WTC11 (cell line): ENCODE data around the gene TMEM59L. TPM values are rescaled to one million over a fixed set of nuclear protein-coding genes. Genes with fewer than 3 reads are reported as not detected.

Experiments
- ATAC-seq: fragments of 200-7000 bp; cut with Tn5 transposase; 2 replicates; pipeline ENCODE4 v1.10.0; 2021; ENCODE audit warnings: mild to moderate bottlenecking, moderate library complexity
- CTCF ChIA-PET: fragments of 300-600 bp; sonication (Branson Sonifier 250); formaldehyde crosslinking; loops from one replicate; lab custom pipeline; 2021; ENCODE audit warnings: antibody characterized with exemption; lab: Charles Lee
- POLR2A ChIA-PET: fragments of 350-600 bp; sonication (Branson Sonifier 250); formaldehyde crosslinking; loops from one replicate; lab custom pipeline; 2021; ENCODE audit warnings: antibody characterized with exemption; lab: Charles Lee
- DNase-seq: peaks from one replicate; pipeline ENCODE4 v3.0.0; 2021; ENCODE audit warnings: low spot score
- H3K27ac Mint-ChIP-seq: 2 replicates; pipeline ENCODE4 v1.8.0; 2021; ENCODE audit warnings: mixed read lengths
- H3K27me3 Mint-ChIP-seq: 2 replicates; pipeline ENCODE4 v1.8.0; 2021; ENCODE audit warnings: low read depth, mild to moderate bottlenecking, moderate library complexity, mixed read lengths
- H3K36me3 Mint-ChIP-seq: 2 replicates; pipeline ENCODE4 v1.8.0; 2021; ENCODE audit warnings: mixed read lengths
- H3K4me1 Mint-ChIP-seq: 2 replicates; pipeline ENCODE4 v1.8.0; 2022; ENCODE audit warnings: mixed read lengths
- H3K4me3 Mint-ChIP-seq: 2 replicates; pipeline ENCODE4 v1.8.0; 2021; ENCODE audit warnings: mild to moderate bottlenecking, moderate library complexity, mixed read lengths
- H3K9me3 Mint-ChIP-seq: 2 replicates; pipeline ENCODE4 v1.8.0; 2021; ENCODE audit warnings: mixed read lengths
- ARID4B ChIP-seq: sonication (generic); formaldehyde crosslinking; IDR thresholded peaks from 2 replicates; pipeline ENCODE4 v1.8.0; 2023; ENCODE audit warnings: missing genetic modification reagents, mild to moderate bottlenecking, borderline replicate concordance
- ATF3 ChIP-seq: sonication (generic); formaldehyde crosslinking; conservative IDR thresholded peaks from 2 replicates; pipeline ENCODE4 v1.8.1; 2022; ENCODE audit warnings: mild to moderate bottlenecking, missing genetic modification reagents
- GABPB1 ChIP-seq: sonication (generic); formaldehyde crosslinking; IDR thresholded peaks from 2 replicates; pipeline ENCODE4 v1.8.1; 2023; ENCODE audit warnings: mild to moderate bottlenecking, missing genetic modification reagents
- GTF2I ChIP-seq: fragments of 250-450 bp; sonication (Bioruptor Pico); conservative IDR thresholded peaks from 2 replicates; pipeline ENCODE4 v1.4.0; 2021; ENCODE audit warnings: mild to moderate bottlenecking
- IRF2 ChIP-seq: sonication (generic); formaldehyde crosslinking; IDR thresholded peaks from 2 replicates; pipeline ENCODE4 v1.8.0; 2022; ENCODE audit warnings: low read depth, missing genetic modification reagents, borderline replicate concordance
- MLX ChIP-seq: sonication (generic); formaldehyde crosslinking; IDR thresholded peaks from 2 replicates; pipeline ENCODE4 v1.8.1; 2023; ENCODE audit warnings: mild to moderate bottlenecking, missing genetic modification reagents, moderate library complexity
- NFE2L1 ChIP-seq: sonication (generic); formaldehyde crosslinking; IDR thresholded peaks from 2 replicates; pipeline ENCODE4 v1.8.1; 2023; ENCODE audit warnings: missing genetic modification reagents
- PRRX2 ChIP-seq: fragments of 250-450 bp; sonication (Bioruptor Pico); IDR thresholded peaks from 2 replicates; pipeline ENCODE4 v1.8.0; 2021; ENCODE audit warnings: mild to moderate bottlenecking
- SP1 ChIP-seq: sonication (generic); formaldehyde crosslinking; conservative IDR thresholded peaks from 2 replicates; pipeline ENCODE4 v1.8.1; 2022; ENCODE audit warnings: missing genetic modification reagents
- ZNF121 ChIP-seq: sonication (generic); formaldehyde crosslinking; IDR thresholded peaks from 2 replicates; pipeline ENCODE4 v1.8.0; 2023; ENCODE audit warnings: missing genetic modification reagents
- ZNF263 ChIP-seq: sonication (generic); formaldehyde crosslinking; IDR thresholded peaks from 2 replicates; pipeline ENCODE4 v1.8.1; 2022; ENCODE audit warnings: low read depth, mild to moderate bottlenecking, moderate library complexity, missing genetic modification reagents
- ZNF281 ChIP-seq: sonication (generic); formaldehyde crosslinking; IDR thresholded peaks from 2 replicates; pipeline ENCODE4 v1.8.0; 2023; ENCODE audit warnings: mild to moderate bottlenecking, missing genetic modification reagents
- ZNF423 ChIP-seq: fragments of 250-450 bp; sonication (Bioruptor Pico); IDR thresholded peaks from 2 replicates; pipeline ENCODE4 v2.1.2; 2022; ENCODE audit warnings: mild to moderate bottlenecking, moderate library complexity
- ZNF532 ChIP-seq: fragments of 250-450 bp; sonication (Bioruptor Pico); IDR thresholded peaks from 2 replicates; pipeline ENCODE4 v1.9.0; 2021; ENCODE audit warnings: mild to moderate bottlenecking, borderline replicate concordance
- total RNA-seq: library from RNA; stranded (reverse); gene quantifications from 3 replicates; pipeline ENCODE4 v1.2.3, GENCODE V29; 2021

The TMEM59L gene
- total RNA-seq, 1 experiment from 2014 or later = 14.8 TPM

- H3K9me3 Mint-ChIP-seq = no peaks in the 10 kb centered on the region
- H3K4me1 Mint-ChIP-seq = peaks cover 34% of the 10 kb centered on the region
- ATAC-seq = peak; percentile 52
- peak overlapping the region; percentile 58 for H3K4me3 Mint-ChIP-seq
- H3K36me3 Mint-ChIP-seq = no peaks in the 10 kb centered on the region
- peaks cover 83% of the 10 kb centered on the region for H3K27me3 Mint-ChIP-seq
- H3K27ac Mint-ChIP-seq = no peak overlapping the region
- ChIA-PET CTCF (interaction anchor here (0.6 to 2.5 kb wide), 5 partner anchors 10 to 69 kb away, joined by 3 to 29 read pairs (median 7); partner anchors contain the start of gene REX1BD), POLR2A (interaction anchor here (0.5 kb wide), 1 partner anchor 9 kb away, joined by 4 read pairs; no protein-coding TSS in a partner anchor)
- TF ChIP-seq PRRX2 (CRISPR knock-in tag) (no peak), ARID4B (no peak), GTF2I (peak; percentile 81), GABPB1 (CRISPR knock-in tag) (no peak), ZNF532 (CRISPR knock-in tag) (no peak), ZNF121 (CRISPR knock-in tag) (peak; percentile 54; the same call in 1 of the 2 replicates), NFE2L1 (CRISPR knock-in tag) (no peak), ATF3 (CRISPR knock-in tag) (no peak), SP1 (CRISPR knock-in tag) (no peak), MLX (no peak), ZNF263 (CRISPR knock-in tag) (no peak), IRF2 (no peak)
- DNase-seq = peak; percentile 64
Measured at GRCh38 chr19:18603255-18603957, 9.3 kb upstream of the TMEM59L start.

GRCh38 chr19:18603958-18604819 lies 8.5 kb upstream of the TMEM59L start:
- H3K4me1 Mint-ChIP-seq = peaks cover 36% of the 10 kb centered on the region
- H3K4me3 Mint-ChIP-seq = peak overlapping the region; percentile 54
- CTCF ChIA-PET = interaction anchor here (0.6 to 2.5 kb wide), 4 partner anchors 11 to 68 kb away, joined by 3 to 29 read pairs (median 14); partner anchors contain the start of gene REX1BD
- no peak overlapping the region for H3K27ac Mint-ChIP-seq
- H3K27me3 Mint-ChIP-seq = peaks cover 88% of the 10 kb centered on the region
- H3K9me3 Mint-ChIP-seq = no peaks in the 10 kb centered on the region
- DNase-seq (no peak), ATAC-seq (no peak; the same call in 1 of the 2 replicates)
- POLR2A ChIA-PET = interaction anchor here (1.0 kb wide), 1 partner anchor 15 kb away, joined by 3 read pairs; no protein-coding TSS in a partner anchor
- H3K36me3 Mint-ChIP-seq = no peaks in the 10 kb centered on the region
- TF ChIP-seq ZNF423 (CRISPR knock-in tag) (peak; percentile 31; the same call in 1 of the 2 replicates), ZNF281 (CRISPR knock-in tag) (no peak)
